Right atrium auricular region (tissue), 2 donors: ENCODE data around the gene PGM3. TPM values are rescaled to one million over a fixed set of nuclear protein-coding genes. Genes with fewer than 3 reads are reported as not detected.

ENCODE experiments used
- DNase-seq: peaks from one replicate; pipeline ENCODE4 v3.0.0-alpha.2; 2019; ENCODE audit warnings: low spot score
- H3K27ac ChIP-seq, 2 donors: fragments of 200-600 bp; sonication (generic); 1 replicate in 1 of 2; 2 replicates in 1 of 2; pipeline ENCODE4 v1.5.1; 2016 to 2019
- H3K27me3 ChIP-seq, 2 donors: fragments of 200-600 bp; sonication (generic); one replicate each; pipeline versions ENCODE4 v1.5.1 to v1.6.0; 2017 to 2019
- H3K36me3 ChIP-seq: fragments of 200-600 bp; sonication (generic); one replicate; pipeline ENCODE4 v1.5.1; 2016
- H3K4me1 ChIP-seq, 2 donors: fragments of 200-600 bp; sonication (generic); one replicate each; pipeline versions ENCODE4 v1.5.1 to v1.6.0; 2017 to 2019
- H3K4me3 ChIP-seq, 2 donors: fragments of 200-600 bp; sonication (generic); 1 replicate in 1 of 2; 2 replicates in 1 of 2; pipeline ENCODE4 v1.5.1; 2017 to 2019; ENCODE audit warnings: mild to moderate bottlenecking in 1 of 2, moderate library complexity in 1 of 2
- H3K9me3 ChIP-seq, 2 donors: fragments of 200-600 bp; sonication (generic); one replicate each; pipeline ENCODE4 v1.5.1; 2019
- total RNA-seq, 2 donors: library from RNA; depleted of rRNA; stranded (reverse); fragments of >200 nt; gene quantifications; one replicate each; pipeline ENCODE4 v1.1.0, GENCODE V29; 2016
- TF ChIP-seq, protein P1 (sequence below), 2 donors: fragments of 200-600 bp; sonication (generic); IDR thresholded peaks; one replicate each; pipeline ENCODE4 v1.5.1; 2019; ENCODE audit warnings: antibody characterized with exemption in 2 of 2

PGM3 gene
- total RNA-seq, 2 donors from 2014 or later = 7.3 to 12.7 TPM

DNA sequence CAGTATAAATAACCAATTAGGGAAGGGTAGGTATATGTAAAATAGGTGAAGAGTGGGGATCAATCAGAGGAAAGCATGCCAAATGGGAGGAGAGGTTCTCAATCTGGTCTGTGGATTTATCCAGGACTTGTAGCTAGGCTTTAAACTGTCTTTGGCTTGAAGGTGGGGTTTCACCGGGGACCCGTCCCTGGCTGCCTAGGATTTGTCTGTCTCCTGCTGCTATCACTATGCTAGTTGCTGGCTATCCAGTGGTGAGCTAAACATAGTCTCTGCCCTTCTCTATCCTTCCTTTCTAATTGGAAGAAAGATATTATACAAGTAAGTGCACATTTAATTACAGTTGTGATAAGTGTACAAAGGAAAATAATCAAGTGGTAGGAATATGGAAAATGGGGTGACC lies 66.8 kb downstream of the PGM3 start:
- Histone ChIP-seq H3K9me3 (no peaks in the 10 kb centered on the region), H3K4me3 (no peak overlapping the region), H3K36me3 (peaks cover 51% of the 10 kb centered on the region), H3K27ac (no peak overlapping the region), H3K27me3 (no peaks in the 10 kb centered on the region), H3K4me1 (no peaks in the 10 kb centered on the region)
- no peak for DNase-seq
- TF ChIP-seq, protein P1, sequence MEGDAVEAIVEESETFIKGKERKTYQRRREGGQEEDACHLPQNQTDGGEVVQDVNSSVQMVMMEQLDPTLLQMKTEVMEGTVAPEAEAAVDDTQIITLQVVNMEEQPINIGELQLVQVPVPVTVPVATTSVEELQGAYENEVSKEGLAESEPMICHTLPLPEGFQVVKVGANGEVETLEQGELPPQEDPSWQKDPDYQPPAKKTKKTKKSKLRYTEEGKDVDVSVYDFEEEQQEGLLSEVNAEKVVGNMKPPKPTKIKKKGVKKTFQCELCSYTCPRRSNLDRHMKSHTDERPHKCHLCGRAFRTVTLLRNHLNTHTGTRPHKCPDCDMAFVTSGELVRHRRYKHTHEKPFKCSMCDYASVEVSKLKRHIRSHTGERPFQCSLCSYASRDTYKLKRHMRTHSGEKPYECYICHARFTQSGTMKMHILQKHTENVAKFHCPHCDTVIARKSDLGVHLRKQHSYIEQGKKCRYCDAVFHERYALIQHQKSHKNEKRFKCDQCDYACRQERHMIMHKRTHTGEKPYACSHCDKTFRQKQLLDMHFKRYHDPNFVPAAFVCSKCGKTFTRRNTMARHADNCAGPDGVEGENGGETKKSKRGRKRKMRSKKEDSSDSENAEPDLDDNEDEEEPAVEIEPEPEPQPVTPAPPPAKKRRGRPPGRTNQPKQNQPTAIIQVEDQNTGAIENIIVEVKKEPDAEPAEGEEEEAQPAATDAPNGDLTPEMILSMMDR (IDR thresholded peaks at IDR 0.05) = no peak

DNA sequence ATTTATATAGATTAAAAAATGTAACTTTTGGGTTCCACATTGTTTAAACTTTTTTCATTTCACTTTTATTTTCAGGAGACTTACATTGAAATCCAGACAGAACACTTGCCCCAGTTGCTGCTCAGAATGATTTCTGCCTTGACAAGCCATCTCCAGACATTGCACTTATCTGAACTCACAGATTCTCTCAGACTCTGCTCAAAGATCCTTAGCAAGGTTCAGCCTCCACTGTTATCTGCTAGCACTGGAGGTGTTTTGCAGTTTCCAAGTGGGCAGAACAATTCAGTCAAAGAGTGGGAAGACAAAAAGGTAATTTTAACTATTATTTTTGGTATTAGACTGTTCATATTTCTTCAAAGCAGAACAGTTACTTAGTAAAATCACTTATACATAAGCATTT lies 67.6 kb downstream of the PGM3 start:
- TF ChIP-seq, protein P1 (IDR thresholded peaks at IDR 0.05) = no peak
- Histone ChIP-seq H3K4me1 (no peaks in the 10 kb centered on the region), H3K27ac (no peak overlapping the region), H3K36me3 (peaks cover 44% of the 10 kb centered on the region), H3K9me3 (no peaks in the 10 kb centered on the region), H3K27me3 (no peaks in the 10 kb centered on the region), H3K4me3 (no peak overlapping the region)
- no peak for DNase-seq

DNA sequence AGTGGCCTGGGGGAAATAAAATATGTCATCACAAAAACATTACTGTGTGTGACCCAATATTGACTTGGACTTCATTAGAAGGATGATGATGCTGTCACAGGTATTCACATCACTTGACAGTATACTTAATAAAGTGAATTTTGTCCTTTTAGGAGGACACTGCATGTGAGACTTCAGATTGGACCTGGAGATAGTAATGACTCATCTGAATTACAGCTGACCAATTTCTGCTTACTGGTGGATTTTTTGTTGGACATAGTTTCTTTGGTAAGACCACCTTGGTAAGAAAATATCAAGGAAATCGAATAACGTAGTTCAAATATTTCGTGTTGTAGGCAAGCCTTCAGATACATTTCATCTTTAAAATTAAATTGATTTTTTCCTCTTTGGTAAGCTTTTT lies 68.5 kb downstream of the PGM3 start:
- Histone ChIP-seq H3K27ac (no peak overlapping the region), H3K4me1 (no peaks in the 10 kb centered on the region), H3K27me3 (no peaks in the 10 kb centered on the region), H3K36me3 (peaks cover 39% of the 10 kb centered on the region), H3K4me3 (no peak overlapping the region), H3K9me3 (no peaks in the 10 kb centered on the region)
- DNase-seq = no peak
- TF ChIP-seq, protein P1 (IDR thresholded peaks at IDR 0.05) = no peak

DNA sequence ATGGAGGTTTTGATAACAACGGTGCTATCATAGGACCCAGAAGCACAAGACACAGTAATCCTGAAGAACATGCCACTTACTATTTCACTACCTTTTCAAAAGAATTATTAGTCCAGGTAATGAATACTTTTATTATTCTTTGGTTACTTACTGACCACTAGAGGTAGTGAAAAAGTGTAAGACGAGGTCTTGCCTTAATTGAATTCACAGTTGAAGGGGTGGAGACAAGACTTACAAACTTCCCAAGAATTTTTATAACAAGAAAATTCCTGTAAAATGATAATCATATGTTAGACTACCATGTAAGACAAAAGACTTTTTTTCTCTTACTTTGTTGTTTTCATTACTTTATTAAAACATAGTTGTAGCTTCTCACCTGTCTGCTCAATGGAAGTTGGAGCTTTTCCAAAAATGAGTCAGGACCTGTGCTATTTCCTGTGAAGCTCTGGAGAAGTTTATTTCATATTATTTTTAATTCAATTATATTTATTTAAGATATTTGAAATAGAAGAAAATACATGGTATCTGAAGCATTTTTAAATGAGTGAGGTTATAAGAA lies 73.2 kb downstream of the PGM3 start:
- Histone ChIP-seq H3K4me3 (no peak overlapping the region), H3K27me3 (no peaks in the 10 kb centered on the region), H3K36me3 (peaks cover 16% of the 10 kb centered on the region), H3K27ac (no peak overlapping the region), H3K9me3 (no peaks in the 10 kb centered on the region), H3K4me1 (no peaks in the 10 kb centered on the region)
- DNase-seq = no peak
- TF ChIP-seq, protein P1 (IDR thresholded peaks at IDR 0.05) = no peak

DNA sequence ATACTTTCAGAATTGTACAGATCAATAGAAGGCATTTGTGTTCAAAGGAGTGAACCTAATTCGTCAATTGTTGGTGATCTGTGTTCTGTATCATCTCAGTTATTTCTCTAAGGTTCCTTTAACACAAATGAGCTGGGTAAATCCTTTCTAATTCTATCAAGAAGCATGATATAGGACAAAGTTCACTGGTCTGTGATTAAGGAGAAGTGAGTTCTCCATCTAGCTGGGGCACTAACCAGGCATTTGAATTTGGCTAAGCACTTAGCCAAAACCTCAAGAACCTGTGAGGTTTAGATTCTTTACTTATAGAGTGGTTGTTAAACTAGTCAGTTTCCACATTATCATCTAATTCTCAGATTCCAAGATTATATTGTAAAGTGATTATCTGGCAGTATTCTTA lies 75.3 kb downstream of the PGM3 start:
- TF ChIP-seq, protein P1 (IDR thresholded peaks at IDR 0.05) = no peak
- DNase-seq = no peak
- Histone ChIP-seq H3K36me3 (peaks cover 6% of the 10 kb centered on the region), H3K27ac (no peak overlapping the region), H3K27me3 (no peaks in the 10 kb centered on the region), H3K4me3 (no peak overlapping the region), H3K9me3 (no peaks in the 10 kb centered on the region), H3K4me1 (no peaks in the 10 kb centered on the region)

Other genes with a start within 250 kb of the PGM3 start
- gene UBE3D, start 127.4 kb downstream of the PGM3 start, total RNA-seq = 1 to 10 TPM; 3.4 to 4.2 TPM
- gene DOP1A, start 125.6 kb downstream of the PGM3 start, total RNA-seq = 10 to 100 TPM; 26.1 to 27.4 TPM
- gene RWDD2A, start 92 bp upstream of the PGM3 start, total RNA-seq = 1 to 10 TPM; 3.7 to 4.0 TPM
- 10 to 100 TPM; 25.6 to 26.5 TPM for gene ME1, start 237.8 kb upstream of the PGM3 start, total RNA-seq